DOHH2 (cell line): Measurements from ENCODE around the gene CTRB1.

ENCODE experiments used
- H3F3A ChIP-seq: fragments of 200-600 bp; sonication (generic), shearing (Covaris generic); 2 replicates; pipeline ENCODE4 v1.6.0; 2016; ENCODE audit warnings: antibody characterized with exemption, mild to moderate bottlenecking; ENCODE audit not compliant: control insufficient read depth, insufficient read depth
- H3K27ac ChIP-seq: fragments of 200-600 bp; sonication (generic); 2 replicates; pipeline ENCODE4 v1.5.1; 2014; ENCODE audit warnings: low read depth, mild to moderate bottlenecking, low read length, moderate library complexity
- H3K27me3 ChIP-seq: fragments of 200-600 bp; sonication (generic); 2 replicates; pipeline ENCODE4 v1.6.1; 2014; ENCODE audit warnings: mild to moderate bottlenecking, low read length, mixed read lengths; ENCODE audit not compliant: control insufficient read depth
- H3K36me3 ChIP-seq: fragments of 200-600 bp; sonication (generic); 2 replicates; pipeline ENCODE4 v1.6.1; 2014; ENCODE audit warnings: mild to moderate bottlenecking, low read length, moderate library complexity, mixed read lengths; ENCODE audit not compliant: control insufficient read depth
- H3K4me1 ChIP-seq: fragments of 200-600 bp; sonication (generic); 2 replicates; pipeline ENCODE4 v1.6.1; 2014; ENCODE audit warnings: mild to moderate bottlenecking, low read length, mixed read lengths; ENCODE audit not compliant: control insufficient read depth
- H3K4me2 ChIP-seq: fragments of 200-600 bp; sonication (generic); 2 replicates; pipeline ENCODE4 v1.6.0; 2014; ENCODE audit warnings: mild to moderate bottlenecking, low read length, moderate library complexity
- H3K4me3 ChIP-seq: fragments of 200-600 bp; sonication (generic); 2 replicates; pipeline ENCODE4 v1.5.1; 2014; ENCODE audit warnings: mild to moderate bottlenecking, low read length, mixed read lengths
- H3K79me2 ChIP-seq: fragments of 200-600 bp; sonication (generic); 2 replicates; pipeline ENCODE4 v1.6.1; 2014; ENCODE audit warnings: mild to moderate bottlenecking, low read length, mixed read lengths; ENCODE audit not compliant: control insufficient read depth
- H3K9me2 ChIP-seq: fragments of 200-600 bp; sonication (generic); replicated peaks from 2 replicates; pipeline ENCODE4 v1.6.1; 2014; ENCODE audit warnings: mild to moderate bottlenecking, low read length, mixed read lengths; ENCODE audit not compliant: control insufficient read depth
- H3K9me3 ChIP-seq: fragments of 200-600 bp; sonication (generic); 2 replicates; pipeline ENCODE4 v1.6.1; 2014; ENCODE audit warnings: antibody characterized with exemption, low read length, mixed read lengths; ENCODE audit not compliant: control insufficient read depth, insufficient read depth
- H4K20me1 ChIP-seq: fragments of 200-600 bp; sonication (generic); 2 replicates; pipeline ENCODE4 v1.6.0; 2014; ENCODE audit warnings: low read depth, mild to moderate bottlenecking, antibody characterized with exemption, low read length, moderate library complexity; ENCODE audit not compliant: control insufficient read depth, insufficient read depth
- CTCF ChIP-seq: fragments of 200-600 bp; sonication (generic); IDR thresholded peaks from one replicate; pipeline ENCODE4 v1.5.1; 2014; ENCODE audit warnings: antibody characterized with exemption, mild to moderate bottlenecking, low read depth, low read length; ENCODE audit not compliant: poor library complexity, severe bottlenecking
- EZH2phosphoT487 ChIP-seq: fragments of 200-600 bp; sonication (generic); IDR thresholded peaks from 2 replicates; pipeline ENCODE4 v1.6.1; 2017; ENCODE audit warnings: borderline replicate concordance, mild to moderate bottlenecking, antibody characterized with exemption, low read length, moderate library complexity, mixed read lengths

CTRB1 gene

DNA sequence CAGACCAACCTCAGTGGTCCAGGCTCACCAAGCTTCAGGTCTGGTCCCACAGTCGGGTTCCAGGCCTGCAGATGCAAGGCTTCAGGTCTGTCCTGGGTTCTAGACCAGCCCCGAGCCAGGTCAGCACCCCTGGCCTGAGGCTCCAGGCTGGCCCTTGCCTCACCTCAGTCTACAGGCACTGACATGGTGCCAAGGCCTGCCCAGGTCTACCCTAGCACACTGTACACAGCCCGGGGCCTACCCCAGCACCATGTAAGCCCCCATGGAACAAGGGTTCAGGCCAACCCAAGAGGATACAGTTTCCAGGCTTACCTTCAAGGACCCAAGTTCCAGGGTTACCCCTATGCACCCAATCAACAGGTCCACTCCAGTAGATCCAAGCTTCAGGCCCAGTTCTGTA lies 43.7 kb upstream of the CTRB1 start:
- Histone ChIP-seq H3K9me3 (peaks cover 13% of the 10 kb centered on the region), H3K27me3 (no peaks in the 10 kb centered on the region), H3K79me2 (no peaks in the 10 kb centered on the region), H4K20me1 (no peaks in the 10 kb centered on the region), H3K9me2 (no peaks in the 10 kb centered on the region), H3K27ac (no peak overlapping the region), H3F3A (no peaks in the 10 kb centered on the region), H3K4me3 (no peak overlapping the region), H3K4me2 (no peak overlapping the region), H3K36me3 (peaks cover 16% of the 10 kb centered on the region), H3K4me1 (no peaks in the 10 kb centered on the region)
- TF ChIP-seq EZH2phosphoT487 (no peak), CTCF (no peak)

- no peaks in the 10 kb centered on the region for H3K27me3 ChIP-seq
- H4K20me1 ChIP-seq = no peaks in the 10 kb centered on the region
- H3K79me2 ChIP-seq = no peaks in the 10 kb centered on the region
- no peak overlapping the region for H3K4me3 ChIP-seq
- H3K27ac ChIP-seq = no peak overlapping the region
- no peaks in the 10 kb centered on the region; the same call in 1 of the 2 replicates for H3K36me3 ChIP-seq
- H3K9me3 ChIP-seq = peaks cover 5% of the 10 kb centered on the region; the same call in 1 of the 2 replicates
- TF ChIP-seq CTCF = no peak
- TF ChIP-seq EZH2phosphoT487 = no peak
- H3K4me1 ChIP-seq = no peaks in the 10 kb centered on the region
- H3K9me2 ChIP-seq = no peaks in the 10 kb centered on the region
- H3K4me2 ChIP-seq = no peak overlapping the region
- no peaks in the 10 kb centered on the region for H3F3A ChIP-seq
Observed at GRCh38 chr16:75176926-75177325, 41.9 kb upstream of the CTRB1 start.

DNA sequence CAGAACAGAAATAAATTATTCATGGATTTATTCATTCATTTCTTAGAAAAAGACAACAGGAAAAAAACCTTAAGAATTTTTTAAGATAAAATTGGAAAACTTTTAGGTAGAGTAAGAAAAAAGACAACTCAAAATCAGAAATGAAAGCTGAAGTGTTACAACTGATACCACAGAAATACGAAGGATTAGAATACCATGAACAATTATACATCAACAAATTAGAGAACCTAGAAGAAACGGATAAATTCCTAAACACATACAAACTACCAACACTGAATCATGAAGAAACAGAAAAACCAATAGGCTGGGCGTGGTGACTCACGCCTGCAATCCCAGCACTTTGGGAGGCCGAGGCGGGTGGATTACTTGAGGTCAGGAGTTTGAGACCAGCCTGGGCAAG lies 39.6 kb upstream of the CTRB1 start:
- Histone ChIP-seq H3K9me2 (no peaks in the 10 kb centered on the region), H3F3A (no peaks in the 10 kb centered on the region), H3K79me2 (no peaks in the 10 kb centered on the region), H3K4me3 (no peak overlapping the region), H4K20me1 (no peaks in the 10 kb centered on the region), H3K27ac (no peak overlapping the region), H3K27me3 (no peaks in the 10 kb centered on the region), H3K4me2 (no peak overlapping the region), H3K36me3 (no peaks in the 10 kb centered on the region), H3K9me3 (peaks cover 5% of the 10 kb centered on the region; the same call in 1 of the 2 replicates), H3K4me1 (no peaks in the 10 kb centered on the region)
- TF ChIP-seq CTCF = no peak
- no peak for TF ChIP-seq EZH2phosphoT487
